HG03457 (cell line): ENCODE results near the gene CGB5.
"Not testable (repeated sequence)": the region's sequence is repeated elsewhere in the genome, so short reads cannot be mapped to it uniquely, and the experiment has no call there.

Experiments used
- ATAC-seq: cut with Tn5 transposase; IDR thresholded peaks from one replicate; pipeline ENCODE4 v1.9.1; 2021; ENCODE audit warnings: moderate number of reproducible peaks; ENCODE audit not compliant: unreplicated experiment

CGB5 gene

DNA sequence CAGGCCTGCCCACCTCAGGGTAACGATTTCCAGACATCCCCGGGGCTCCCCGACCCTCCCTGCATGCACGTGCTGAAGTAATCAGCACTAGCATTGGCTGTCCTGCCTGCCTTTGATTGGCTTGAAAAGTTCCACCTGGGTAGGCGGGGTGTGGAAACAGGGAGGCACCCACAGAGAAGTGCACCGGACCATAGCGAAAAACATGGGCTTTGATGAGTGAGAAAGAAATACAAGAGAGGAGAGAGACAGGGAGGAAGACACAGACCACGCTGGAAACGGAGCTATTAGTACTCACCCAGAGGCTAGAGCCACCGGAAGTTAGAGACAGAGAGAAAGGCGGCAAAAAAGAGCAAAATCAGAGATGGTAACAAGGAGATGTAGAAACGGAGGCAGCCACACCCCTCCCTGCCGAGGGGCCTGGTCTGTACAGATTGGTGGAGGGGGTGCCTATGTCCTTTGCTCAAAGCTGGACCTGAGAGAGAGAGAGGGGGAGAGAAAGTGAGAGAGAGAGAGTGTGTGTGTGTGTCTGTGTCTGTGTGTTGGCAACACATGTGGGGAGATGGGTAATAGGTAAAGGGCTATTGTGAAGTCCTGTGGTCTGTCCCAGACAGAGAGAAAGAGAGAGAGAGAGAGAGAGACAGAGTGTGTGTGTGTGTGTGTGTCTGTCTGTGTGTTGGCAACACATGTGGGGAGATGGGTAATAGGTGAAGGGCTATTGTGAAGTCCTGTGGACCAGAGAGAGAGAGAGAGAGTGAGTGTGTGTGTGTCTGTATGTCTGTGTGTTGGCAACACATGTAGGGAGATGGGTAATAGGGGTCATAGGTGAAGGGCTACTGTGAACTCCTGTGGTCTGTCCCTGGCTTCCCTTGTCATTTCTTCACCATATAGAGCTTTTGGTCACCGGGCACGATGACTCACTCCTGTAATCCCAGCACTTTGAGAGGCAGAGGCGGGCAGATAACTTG lies 22.4 kb upstream of the CGB5 start:
- no peak for ATAC-seq

DNA sequence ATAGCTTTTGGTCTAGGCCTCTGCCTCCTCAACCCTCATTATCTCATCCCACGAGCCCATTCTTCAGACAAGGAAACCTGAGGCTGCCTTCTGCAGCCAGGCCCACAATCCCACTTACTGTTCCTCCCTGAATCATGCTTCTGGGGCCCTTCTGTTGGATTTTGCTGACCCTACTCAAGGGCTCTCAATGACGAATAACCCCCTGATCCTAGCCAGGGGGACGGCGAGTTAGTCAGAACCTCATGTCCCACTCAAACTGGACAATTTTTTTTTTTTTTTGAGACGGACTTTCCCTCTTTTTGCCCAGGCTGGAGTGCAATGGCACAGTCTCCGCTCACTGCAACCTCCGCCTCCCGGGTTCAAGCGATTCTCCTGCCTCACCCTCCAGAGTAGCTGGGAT lies 21.5 kb upstream of the CGB5 start:
- no peak for ATAC-seq

DNA sequence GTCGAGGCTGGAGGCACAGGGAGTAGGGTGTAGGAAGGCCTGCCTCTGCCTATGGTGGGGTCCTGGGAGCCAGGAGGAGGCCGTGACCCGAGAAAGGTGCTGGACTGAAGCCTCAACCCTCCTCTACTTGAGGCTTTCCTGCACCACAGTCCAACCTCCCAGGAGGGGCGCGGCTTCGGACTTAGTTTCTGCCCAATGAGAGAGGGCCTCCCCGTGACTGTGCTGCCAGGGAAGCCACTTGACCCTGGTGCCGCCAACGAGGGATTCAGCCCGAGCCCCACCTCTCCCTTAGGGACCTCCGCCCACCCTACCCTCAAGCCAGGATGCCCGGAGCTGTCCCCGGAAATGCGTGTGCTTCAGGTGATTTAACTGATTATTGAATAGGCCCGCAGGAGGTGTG lies 19.4 kb upstream of the CGB5 start, which contains the start of gene CGB3:
TSS of gene CGB3 (minus strand) at position 101 of the 400 bp plus-strand sequence. CDS start 362 bp downstream, outside the sequence.
- ATAC-seq: not testable (repeated sequence)

GRCh38 chr19:49025088-49025487 lies 18.6 kb upstream of the CGB5 start:
- not testable (repeated sequence) for ATAC-seq

GRCh38 chr19:49025599-49025998 lies 18.0 kb upstream of the CGB5 start:
- ATAC-seq: not testable (repeated sequence)

DNA sequence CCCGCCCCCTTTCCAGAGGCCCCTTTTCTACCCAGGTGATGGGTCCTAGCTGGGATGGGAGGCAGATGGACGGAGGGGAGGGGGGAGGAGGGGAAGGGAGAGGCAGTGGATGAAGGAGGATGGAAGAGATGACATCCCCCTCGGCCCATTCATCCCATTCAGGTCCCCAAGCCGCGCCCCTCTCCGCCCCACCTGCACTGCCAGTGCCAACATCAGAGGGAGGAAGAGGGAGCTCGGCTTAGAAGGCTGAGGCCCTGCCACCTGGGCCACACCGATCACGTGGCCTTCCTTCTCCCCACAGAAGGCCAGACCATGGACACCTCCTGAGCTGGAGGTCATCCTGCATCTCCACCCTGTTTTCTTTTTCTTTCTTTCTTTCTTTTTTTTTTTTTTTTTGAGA lies 15.0 kb upstream of the CGB5 start:
- ATAC-seq: not testable (repeated sequence)

DNA sequence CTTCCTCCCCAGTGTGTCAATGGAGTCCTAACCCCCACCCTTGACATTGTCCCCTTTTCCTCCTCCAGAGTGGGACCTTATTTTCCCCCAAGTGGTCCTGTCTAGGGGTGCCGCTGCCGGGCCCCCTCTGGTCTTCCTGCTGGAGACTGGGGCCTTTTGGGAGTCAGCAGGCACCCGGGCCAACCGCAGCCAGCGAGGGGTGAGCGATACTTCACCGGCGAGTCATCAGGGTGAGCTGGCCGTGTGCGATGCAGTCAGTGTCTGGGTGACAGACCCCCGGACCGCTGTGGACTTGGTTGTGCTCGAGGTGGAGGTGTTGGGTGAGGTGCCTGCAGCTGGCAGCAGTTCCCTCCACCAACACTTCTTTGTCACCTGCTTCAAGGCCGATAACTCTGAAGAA lies 13.9 kb upstream of the CGB5 start:
- not testable (repeated sequence) for ATAC-seq

- not testable (repeated sequence) for ATAC-seq
These were observed 13.3 kb upstream of the CGB5 start for GRCh38 chr19:49030323-49030722.

- not testable (repeated sequence) for ATAC-seq
These were observed 11.9 kb upstream of the CGB5 start, which contains the start of gene CGB2 for GRCh38 chr19:49031642-49032301. Gene CGB2, plus strand, starts transcription at chr19:49031890. Its CDS starts 206 bp downstream, at chr19:49032096.

- ATAC-seq: not testable (repeated sequence)
These were observed 6.8 kb upstream of the CGB5 start, which contains the start of gene CGB1 for GRCh38 chr19:49036815-49037214. Gene CGB1, minus strand, starts transcription at chr19:49036895. Its CDS starts 184 bp downstream, at chr19:49036711.

DNA sequence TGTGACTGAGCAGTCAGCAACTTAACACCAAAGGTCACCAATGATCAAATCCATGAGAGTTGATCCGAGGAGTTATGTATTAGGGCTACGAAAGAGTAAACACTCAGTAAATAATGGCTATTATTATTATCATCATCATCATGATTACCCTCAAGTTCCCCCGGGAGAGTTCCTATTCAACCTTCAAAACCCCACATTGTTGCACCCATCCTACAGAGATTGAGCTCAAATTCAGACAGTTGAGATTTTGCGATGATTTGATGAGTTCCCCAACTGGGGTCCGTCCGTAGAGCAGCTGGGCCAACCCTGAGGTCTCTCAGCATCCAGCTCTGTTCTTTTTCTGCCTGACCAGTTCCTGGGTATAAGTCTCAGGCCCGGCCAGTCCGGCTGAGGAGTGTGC lies 5.5 kb upstream of the CGB5 start:
- ATAC-seq: not testable (repeated sequence)

- not testable (repeated sequence) for ATAC-seq
These were observed 4.9 kb upstream of the CGB5 start for GRCh38 chr19:49038557-49039276.

- not testable (repeated sequence) for ATAC-seq
These were observed 3.9 kb upstream of the CGB5 start for GRCh38 chr19:49039736-49040135.

DNA sequence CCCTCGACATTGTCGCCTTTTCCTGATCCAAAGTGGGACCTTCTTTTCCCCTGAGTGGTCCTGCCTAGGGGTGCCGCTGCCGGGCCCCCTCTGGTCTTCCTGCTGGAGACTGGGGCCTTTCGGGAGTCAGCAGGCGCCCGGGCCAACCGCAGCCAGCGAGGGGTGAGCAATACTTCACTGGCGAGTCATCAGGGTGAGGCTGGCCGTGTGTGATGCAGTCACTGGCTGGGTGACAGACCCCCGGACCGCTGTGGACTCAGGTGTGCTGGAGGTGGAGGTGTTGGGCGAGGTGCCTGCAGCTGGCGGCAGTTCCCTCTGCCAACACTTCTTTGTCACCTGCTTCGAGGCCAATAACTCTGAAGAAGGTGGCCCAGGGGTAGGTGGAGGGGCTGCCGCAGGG lies 1.5 kb upstream of the CGB5 start:
- no peak for ATAC-seq

DNA sequence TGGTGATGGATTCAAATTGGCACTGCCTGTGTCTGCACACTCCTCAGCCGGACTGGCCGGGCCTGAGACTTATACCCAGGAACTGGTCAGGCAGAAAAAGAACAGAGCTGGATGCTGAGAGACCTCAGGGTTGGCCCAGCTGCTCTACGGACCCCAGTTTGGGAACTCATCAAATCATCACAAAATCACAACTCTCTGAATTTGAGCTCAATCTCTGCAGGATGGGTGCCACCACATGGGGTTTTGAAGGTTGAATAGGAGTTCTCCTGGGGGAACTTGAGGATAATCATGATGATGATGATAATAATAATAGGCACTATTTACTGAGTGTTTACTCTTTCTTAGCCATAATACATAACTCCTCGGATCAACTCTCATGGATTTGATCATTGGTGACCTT lies 982 bp upstream of the CGB5 start:
- ATAC-seq: not testable (repeated sequence)

DNA sequence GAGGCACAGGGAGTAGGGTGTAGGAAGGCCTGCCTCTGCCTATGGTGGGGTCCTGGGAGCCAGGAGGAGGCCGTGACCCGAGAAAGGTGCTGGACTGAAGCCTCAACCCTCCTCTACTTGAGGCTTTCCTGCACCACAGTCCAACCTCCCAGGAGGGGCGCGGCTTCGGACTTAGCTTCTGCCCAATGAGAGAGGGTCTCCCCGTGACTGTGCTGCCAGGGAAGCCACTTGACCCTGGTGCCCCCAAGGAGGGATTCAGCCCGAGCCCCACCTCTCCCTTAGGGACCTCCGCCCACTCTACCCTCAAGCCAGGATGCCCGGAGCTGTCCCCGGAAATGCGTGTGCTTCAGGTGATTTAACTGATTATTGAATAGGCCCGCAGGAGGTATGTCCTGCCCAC lies 5.4 kb downstream of the CGB5 start, which contains the start of gene CGB8:
TSS of gene CGB8 (minus strand) at position 101 of the 400 bp plus-strand sequence. CDS start 372 bp downstream, outside the sequence.
- not testable (repeated sequence) for ATAC-seq

GRCh38 chr19:49049834-49050233 lies 6.2 kb downstream of the CGB5 start:
- ATAC-seq: not testable (repeated sequence)

DNA sequence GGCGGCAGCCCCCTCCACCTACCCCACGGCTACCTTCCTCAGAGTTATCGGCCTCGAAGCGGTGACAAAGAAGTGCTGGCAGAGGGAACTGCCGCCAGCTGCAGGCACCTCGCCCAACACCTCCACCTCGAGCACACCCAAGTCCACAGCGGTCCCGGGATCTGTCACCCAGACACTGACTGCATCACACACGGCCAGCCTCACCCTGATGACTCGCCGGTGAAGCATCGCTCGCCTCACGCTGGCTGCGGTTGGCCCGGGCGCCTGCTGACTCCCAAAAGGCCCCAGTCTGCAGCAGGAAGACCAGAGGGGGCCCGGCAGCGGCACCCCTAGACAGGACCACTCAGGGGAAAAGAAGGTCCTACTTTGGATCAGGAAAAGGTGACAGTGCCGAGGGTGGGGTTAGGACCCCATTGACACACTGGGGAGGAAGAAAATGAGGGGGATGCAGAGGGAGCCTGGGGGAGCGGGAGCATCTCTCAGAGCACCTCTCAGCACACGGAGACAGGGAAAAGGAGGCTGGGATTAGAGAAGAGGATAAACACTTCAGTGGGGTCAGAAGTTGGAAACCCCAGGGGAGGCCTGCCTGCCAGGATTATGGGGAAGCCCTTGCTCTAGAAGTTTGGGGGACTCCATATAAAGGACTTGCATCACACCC lies 6.9 kb downstream of the CGB5 start:
- ATAC-seq: not testable (repeated sequence)

- no peak for ATAC-seq
These were observed 12.7 kb downstream of the CGB5 start for GRCh38 chr19:49056101-49056901.
